GM13976 (cell line): Measurements from ENCODE around the gene CCDC188.
A peak's percentile ranks its signal among the peaks of the same experiment; 100 is the strongest.

Source experiments
- DNase-seq: peaks from one replicate; pipeline ENCODE4 v3.0.0; 2012; ENCODE audit warnings: low spot score
- in situ Hi-C: fragments of 300-500 bp; cut with MboI; formaldehyde crosslinking; loops from one replicate; pipeline ENCODE4 v1.12.0; 2022; ENCODE audit warnings: low sequenced_read_pairs, mixed read lengths, inconsistent platforms; ENCODE audit not compliant: unreplicated experiment
- TF ChIP-seq, protein P1 (sequence below): IDR thresholded peaks from 2 replicates; pipeline ENCODE4 v1.5.1; 2012; ENCODE audit warnings: borderline replicate concordance, mild to moderate bottlenecking; ENCODE audit not compliant: insufficient read depth; ENCODE audit errors: extremely low read depth, missing control alignments, control extremely low read depth

CCDC188 gene

DNA sequence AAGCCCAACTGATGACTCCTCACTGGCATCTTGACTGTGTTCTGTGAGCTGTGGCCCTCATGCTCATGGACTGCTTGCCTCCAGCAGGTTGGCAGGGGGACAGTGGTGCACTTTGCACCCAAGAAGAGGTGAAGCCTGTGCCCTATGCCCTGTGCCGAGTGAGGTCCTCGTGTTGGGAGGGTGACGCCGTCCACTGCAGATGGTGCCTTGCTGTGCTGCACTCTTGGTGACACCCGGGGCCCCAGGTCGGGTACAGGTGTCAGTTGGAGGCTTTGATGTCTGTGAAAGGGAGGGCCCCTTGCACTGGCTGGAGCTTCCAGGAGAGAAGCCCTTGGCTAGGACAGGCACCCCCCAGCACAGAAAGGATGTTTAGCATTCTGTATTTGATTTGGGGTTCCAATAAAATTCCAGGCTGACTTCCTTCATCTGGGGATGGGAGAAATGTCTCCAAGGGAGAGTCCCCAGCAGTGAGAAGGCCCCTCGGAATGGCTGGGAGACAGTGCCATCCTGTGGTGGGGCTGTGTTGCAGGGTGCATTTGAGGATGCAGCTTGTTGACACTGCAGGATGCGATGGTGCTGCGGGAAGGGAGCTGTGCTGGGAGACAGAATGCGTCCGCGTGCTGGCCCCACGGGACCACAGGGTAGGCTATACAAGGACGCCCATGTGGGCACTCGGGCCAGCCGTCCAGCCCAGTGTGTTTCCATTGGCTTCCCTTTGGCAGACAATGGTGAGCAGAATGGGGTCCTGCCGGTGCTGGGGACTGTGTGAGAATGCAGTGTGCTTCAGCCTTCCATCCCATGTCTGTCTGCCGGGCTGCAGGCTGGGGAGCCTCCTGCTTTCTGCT lies 21.7 kb downstream of the CCDC188 start:
- TF ChIP-seq, protein P1, sequence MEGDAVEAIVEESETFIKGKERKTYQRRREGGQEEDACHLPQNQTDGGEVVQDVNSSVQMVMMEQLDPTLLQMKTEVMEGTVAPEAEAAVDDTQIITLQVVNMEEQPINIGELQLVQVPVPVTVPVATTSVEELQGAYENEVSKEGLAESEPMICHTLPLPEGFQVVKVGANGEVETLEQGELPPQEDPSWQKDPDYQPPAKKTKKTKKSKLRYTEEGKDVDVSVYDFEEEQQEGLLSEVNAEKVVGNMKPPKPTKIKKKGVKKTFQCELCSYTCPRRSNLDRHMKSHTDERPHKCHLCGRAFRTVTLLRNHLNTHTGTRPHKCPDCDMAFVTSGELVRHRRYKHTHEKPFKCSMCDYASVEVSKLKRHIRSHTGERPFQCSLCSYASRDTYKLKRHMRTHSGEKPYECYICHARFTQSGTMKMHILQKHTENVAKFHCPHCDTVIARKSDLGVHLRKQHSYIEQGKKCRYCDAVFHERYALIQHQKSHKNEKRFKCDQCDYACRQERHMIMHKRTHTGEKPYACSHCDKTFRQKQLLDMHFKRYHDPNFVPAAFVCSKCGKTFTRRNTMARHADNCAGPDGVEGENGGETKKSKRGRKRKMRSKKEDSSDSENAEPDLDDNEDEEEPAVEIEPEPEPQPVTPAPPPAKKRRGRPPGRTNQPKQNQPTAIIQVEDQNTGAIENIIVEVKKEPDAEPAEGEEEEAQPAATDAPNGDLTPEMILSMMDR = peak; percentile 49
- no peak for DNase-seq

DNA sequence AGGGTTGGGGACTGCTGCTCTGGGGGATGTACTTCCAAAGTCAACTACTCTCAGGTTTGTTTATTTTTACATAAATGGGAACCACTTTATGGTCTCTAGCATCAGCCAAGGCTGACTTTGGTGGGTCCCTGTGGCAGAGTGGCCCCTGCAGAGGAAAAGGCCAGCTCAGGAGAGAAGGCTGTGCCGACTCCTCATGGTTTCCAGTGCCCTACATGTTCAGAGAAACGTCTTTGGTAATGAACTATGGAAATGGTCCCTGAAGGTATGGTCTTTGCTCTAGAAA lies 22.3 kb downstream of the CCDC188 start:
- DNase-seq = no peak
- TF ChIP-seq, protein P1 = no peak
- in situ Hi-C loops = loop anchor here (10.0 kb wide), 1 partner anchor 154 kb away; no protein-coding TSS in a partner anchor

More for the DNA sequence above, 21.7 kb downstream of the CCDC188 start:
- in situ Hi-C loops = loop anchor here (10.0 kb wide), 1 partner anchor 154 kb away; no protein-coding TSS in a partner anchor

- no peak for DNase-seq
- in situ Hi-C loops = loop anchor here (10.0 kb wide), 1 partner anchor 153 kb away; no protein-coding TSS in a partner anchor
Measured at GRCh38 chr22:20127869-20128618, 22.8 kb downstream of the CCDC188 start.

GRCh38 chr22:20127318-20127868 lies 23.5 kb downstream of the CCDC188 start:
- in situ Hi-C loops = loop anchor here (10.0 kb wide), 1 partner anchor 153 kb away; no protein-coding TSS in a partner anchor
- TF ChIP-seq, protein P1 = no peak
- no peak for DNase-seq

More at GRCh38 chr22:20127869-20128618, 22.8 kb downstream of the CCDC188 start:
- TF ChIP-seq, protein P1 = no peak

GRCh38 chr22:20126284-20127029 lies 24.4 kb downstream of the CCDC188 start:
- in situ Hi-C loops = loop anchor here (10.0 kb wide), 1 partner anchor 152 kb away; no protein-coding TSS in a partner anchor
- TF ChIP-seq, protein P1 = no peak

More at GRCh38 chr22:20126284-20127029, 24.4 kb downstream of the CCDC188 start:
- no peak for DNase-seq
